ENCODE measurements around the gene CLBA1.
A peak's percentile ranks its signal among the peaks of the same experiment; 100 is the strongest.

The CLBA1 gene

DNA sequence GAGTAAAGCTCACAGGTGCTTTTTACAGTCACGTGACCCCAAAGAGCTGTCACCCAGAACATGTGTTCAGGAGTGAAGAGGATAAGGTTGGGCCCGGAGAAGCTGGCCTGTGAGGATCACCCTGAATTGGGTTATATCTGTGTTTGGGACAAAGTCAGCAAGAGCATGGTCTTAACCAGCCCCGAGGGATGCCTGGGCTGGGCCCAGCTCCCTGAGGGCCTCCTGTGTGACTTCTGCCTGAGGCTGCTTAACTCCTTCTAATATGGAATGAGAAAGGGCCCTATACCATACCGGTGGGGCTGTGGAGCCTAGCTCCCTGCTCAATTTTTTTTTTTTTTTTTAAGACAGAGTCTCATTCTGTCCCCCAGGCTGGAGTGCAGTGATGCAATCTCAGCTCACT, 32.8 kb downstream of the CLBA1 start:
- H3K4me3 ChIP-seq (ENCODE audit: low read depth, low read length): no peak overlapping the region
- DNase-seq (ENCODE audit: low read depth): no peak
- no peak for TF ChIP-seq CTCF (IDR thresholded peaks at IDR 0.05; ENCODE audit: low read depth, low read length, missing control alignments)
- in situ Hi-C loops (cut with HindIII; ENCODE audit: low sequenced_read_pairs): no loop called here

GRCh38 chr14:105019861-105020814, 34.5 kb downstream of the CLBA1 start:
- no peak for DNase-seq (ENCODE audit: low read depth)
- peak overlapping the region; percentile 66 for H3K4me3 ChIP-seq (ENCODE audit: low read depth, low read length)
- no peak for TF ChIP-seq CTCF (IDR thresholded peaks at IDR 0.05; ENCODE audit: low read depth, low read length, missing control alignments)
- in situ Hi-C loops (cut with HindIII; ENCODE audit: low sequenced_read_pairs): no loop called here

- in situ Hi-C loops (cut with HindIII; ENCODE audit: low sequenced_read_pairs): no loop called here
- peak within 1 kb of the TSS; percentile 70 for H3K4me3 ChIP-seq (ENCODE audit: low read depth, low read length)
- DNase-seq (ENCODE audit: low read depth): peak; percentile 88
- TF ChIP-seq CTCF (IDR thresholded peaks at IDR 0.05; ENCODE audit: low read depth, low read length, missing control alignments): no peak
These were observed 35.4 kb downstream of the CLBA1 start, which contains the start of gene CDCA4 for GRCh38 chr14:105020815-105021655. Gene CDCA4, minus strand, starts transcription at chr14:105021083. Its CDS starts 9,154 bp downstream, at chr14:105011929.

- in situ Hi-C loops (cut with HindIII; ENCODE audit: low sequenced_read_pairs): no loop called here
- H3K4me3 ChIP-seq (ENCODE audit: low read depth, low read length): peak overlapping the region; percentile 70
- no peak for DNase-seq (ENCODE audit: low read depth)
- TF ChIP-seq CTCF (IDR thresholded peaks at IDR 0.05; ENCODE audit: low read depth, low read length, missing control alignments): peak; percentile 21
These were observed 36.2 kb downstream of the CLBA1 start for GRCh38 chr14:105021656-105022275.

GRCh38 chr14:105022276-105022670, 36.7 kb downstream of the CLBA1 start:
- in situ Hi-C loops (cut with HindIII; ENCODE audit: low sequenced_read_pairs): no loop called here
- no peak for DNase-seq (ENCODE audit: low read depth)
- peak overlapping the region; percentile 70 for H3K4me3 ChIP-seq (ENCODE audit: low read depth, low read length)
- no peak for TF ChIP-seq CTCF (IDR thresholded peaks at IDR 0.05; ENCODE audit: low read depth, low read length, missing control alignments)

DNA sequence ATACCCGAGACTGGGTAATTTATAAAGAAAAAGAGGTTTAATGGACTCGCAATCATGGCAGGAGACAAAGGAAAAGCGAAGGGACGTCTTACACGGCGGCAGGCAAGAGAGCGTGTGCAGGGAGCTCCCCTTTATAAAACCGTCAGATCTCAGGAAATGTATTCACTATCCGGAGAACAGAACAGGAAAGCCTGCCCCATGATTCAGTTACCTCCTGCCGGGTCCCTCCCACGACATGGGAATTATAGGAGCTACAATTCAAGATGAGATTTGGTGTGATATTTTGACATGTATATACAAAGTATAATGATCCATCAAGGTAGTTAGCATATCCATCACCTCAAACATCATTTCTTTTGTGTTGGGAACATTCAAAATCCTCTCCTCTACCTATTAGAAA, 37.6 kb downstream of the CLBA1 start:
- in situ Hi-C loops (cut with HindIII; ENCODE audit: low sequenced_read_pairs): no loop called here
- no peak for TF ChIP-seq CTCF (IDR thresholded peaks at IDR 0.05; ENCODE audit: low read depth, low read length, missing control alignments)
- no peak overlapping the region for H3K4me3 ChIP-seq (ENCODE audit: low read depth, low read length)
- DNase-seq (ENCODE audit: low read depth): no peak
